ENCODE measurements around the gene MRPL43. TPM values are rescaled to one million over a fixed set of nuclear protein-coding genes. Genes with fewer than 3 reads are reported as not detected.

MRPL43 gene
- total and polyA plus RNA-seq, 12 donors, result 58.4 to 214 (median 129) TPM

GRCh38 chr10:101027106-101027720, 39.9 kb upstream of the MRPL43 start:
- H3K36me3 ChIP-seq (replicated peaks in 1 of 2), result no peaks in the 10 kb centered on the region
- WGBS, 4 donors, result 72 to 82% (median 75%) methylated on average over 9 to 10 of the region's 10 CpGs
- H3K4me1 ChIP-seq (replicated peaks in 1 of 2), result peaks cover 9 to 13% of the 10 kb centered on the region in 2 donors
- H3K27me3 ChIP-seq, result no peaks in the 10 kb centered on the region
- no peak for TF ChIP-seq POLR2A (IDR thresholded peaks at IDR 0.05)
- TF ChIP-seq CTCF (IDR thresholded peaks at IDR 0.05), result no peak
- H3K9me3 ChIP-seq (replicated peaks in 1 of 3), result no peaks in the 10 kb centered on the region
- intact Hi-C loops (cut with DNase I), result no loop called here
- H3K27ac ChIP-seq, result no peak overlapping the region
- DNase-seq, result no peak
- H3K4me3 ChIP-seq, result no peak overlapping the region

GRCh38 chr10:101022967-101023705, 35.8 kb upstream of the MRPL43 start:
- no peak overlapping the region for H3K4me3 ChIP-seq
- no peak for TF ChIP-seq POLR2A (IDR thresholded peaks at IDR 0.05)
- TF ChIP-seq CTCF (IDR thresholded peaks at IDR 0.05), result no peak
- intact Hi-C loops (cut with DNase I), result no loop called here
- H3K27ac ChIP-seq, result no peak overlapping the region
- no peaks in the 10 kb centered on the region for H3K27me3 ChIP-seq
- no peaks in the 10 kb centered on the region for H3K36me3 ChIP-seq (replicated peaks in 1 of 2)
- WGBS, 4 donors, result 88 to 97% (median 89%) methylated on average over 9 to 15 of the region's 15 CpGs
- no peaks in the 10 kb centered on the region for H3K4me1 ChIP-seq (replicated peaks in 1 of 2)
- H3K9me3 ChIP-seq (replicated peaks in 1 of 3), result no peaks in the 10 kb centered on the region
- no peak for DNase-seq

GRCh38 chr10:101021692-101022251, 34.5 kb upstream of the MRPL43 start:
- intact Hi-C loops (cut with DNase I), result no loop called here
- no peak for DNase-seq
- Histone ChIP-seq H3K27ac (no peak overlapping the region), H3K4me3 (no peak overlapping the region), H3K36me3 (replicated peaks in 1 of 2) (no peaks in the 10 kb centered on the region), H3K4me1 (replicated peaks in 1 of 2) (no peaks in the 10 kb centered on the region), H3K27me3 (no peaks in the 10 kb centered on the region), H3K9me3 (replicated peaks in 1 of 3) (no peaks in the 10 kb centered on the region)
- TF ChIP-seq POLR2A (IDR thresholded peaks at IDR 0.05), result no peak
- TF ChIP-seq CTCF (IDR thresholded peaks at IDR 0.05), result no peak
- WGBS, 4 donors, result 83 to 92% (median 87%) methylated on average over 8 to 11 of the region's 11 CpGs

- Histone ChIP-seq H3K4me3 (no peak overlapping the region), H3K9me3 (replicated peaks in 1 of 3) (no peaks in the 10 kb centered on the region), H3K36me3 (replicated peaks in 1 of 2) (no peaks in the 10 kb centered on the region), H3K27me3 (no peaks in the 10 kb centered on the region), H3K4me1 (replicated peaks in 1 of 2) (no peaks in the 10 kb centered on the region), H3K27ac (peak overlapping the region in 1 of 5 donors; percentile 34)
- WGBS, 4 donors, result 71 to 89% (median 85%) methylated on average over 3 to 4 of the region's 4 CpGs
- DNase-seq, result no peak
- no peak for TF ChIP-seq CTCF (IDR thresholded peaks at IDR 0.05)
- TF ChIP-seq POLR2A (IDR thresholded peaks at IDR 0.05), result no peak
- intact Hi-C loops (cut with DNase I), result no loop called here
Observed at GRCh38 chr10:101021239-101021638, 33.9 kb upstream of the MRPL43 start.

Measured in adrenal gland (tissue), 12 donors.